ENCODE data around the gene SENP1. TPM values are rescaled to one million over a fixed set of nuclear protein-coding genes. Genes with fewer than 3 reads are reported as not detected.

Gene SENP1
- total RNA-seq, 4 donors from 2014 or later: 11.0 to 37.1 (median 16.9) TPM

GRCh38 chr12:48019639-48020265 is 86.1 kb downstream of the SENP1 start:
- no peaks in the 10 kb centered on the region for H3K9me3 ChIP-seq
- H3K27ac ChIP-seq: no peak overlapping the region
- H3K4me1 ChIP-seq: peaks cover 0 to 4% (median 0%) of the 10 kb centered on the region in 4 donors
- H3K4me3 ChIP-seq: no peak overlapping the region
- no peaks in the 10 kb centered on the region for H3K36me3 ChIP-seq
- no peak for DNase-seq
- H3K27me3 ChIP-seq: no peaks in the 10 kb centered on the region
- TF ChIP-seq POLR2A (IDR thresholded peaks at IDR 0.05): no peak
- TF ChIP-seq CTCF (IDR thresholded peaks at IDR 0.05): no peak

- H3K4me3 ChIP-seq: no peak overlapping the region
- no peaks in the 10 kb centered on the region for H3K27me3 ChIP-seq
- no peaks in the 10 kb centered on the region for H3K36me3 ChIP-seq
- H3K4me1 ChIP-seq: peaks cover 0 to 4% (median 0%) of the 10 kb centered on the region in 4 donors
- no peak for DNase-seq
- no peak overlapping the region for H3K27ac ChIP-seq
- H3K9me3 ChIP-seq: no peaks in the 10 kb centered on the region
- no peak for TF ChIP-seq CTCF (IDR thresholded peaks at IDR 0.05)
- TF ChIP-seq POLR2A (IDR thresholded peaks at IDR 0.05): no peak
These were observed 87.3 kb downstream of the SENP1 start for GRCh38 chr12:48018618-48018995.

GRCh38 chr12:48017921-48018617 is 87.8 kb downstream of the SENP1 start:
- Histone ChIP-seq H3K27me3 (no peaks in the 10 kb centered on the region), H3K4me3 (no peak overlapping the region), H3K4me1 (peaks cover 0 to 4% (median 0%) of the 10 kb centered on the region in 4 donors), H3K36me3 (no peaks in the 10 kb centered on the region), H3K27ac (no peak overlapping the region), H3K9me3 (no peaks in the 10 kb centered on the region)
- TF ChIP-seq POLR2A (IDR thresholded peaks at IDR 0.05): no peak
- TF ChIP-seq CTCF (IDR thresholded peaks at IDR 0.05): peak in 1 of 6 experiments; percentile 2
- peak in 1 of 3 donors; percentile 21 for DNase-seq

GRCh38 chr12:48017496-48017895 is 88.4 kb downstream of the SENP1 start:
- TF ChIP-seq CTCF (IDR thresholded peaks at IDR 0.05): no peak
- DNase-seq: peak in 1 of 3 donors; percentile 30
- Histone ChIP-seq H3K36me3 (no peaks in the 10 kb centered on the region), H3K27me3 (no peaks in the 10 kb centered on the region), H3K4me3 (no peak overlapping the region), H3K9me3 (no peaks in the 10 kb centered on the region), H3K4me1 (peaks cover 0 to 4% (median 0%) of the 10 kb centered on the region in 4 donors), H3K27ac (no peak overlapping the region)

- H3K9me3 ChIP-seq: no peaks in the 10 kb centered on the region
- no peaks in the 10 kb centered on the region for H3K36me3 ChIP-seq
- no peak for TF ChIP-seq CTCF (IDR thresholded peaks at IDR 0.05)
- no peak for TF ChIP-seq POLR2A (IDR thresholded peaks at IDR 0.05)
- peak in 1 of 3 donors; percentile 14 for DNase-seq
- peaks cover 0 to under 1% (median 0%) of the 10 kb centered on the region in 4 donors for H3K4me1 ChIP-seq
- H3K4me3 ChIP-seq: no peak overlapping the region
- H3K27me3 ChIP-seq: no peaks in the 10 kb centered on the region
- no peak overlapping the region for H3K27ac ChIP-seq
These were observed 89.4 kb downstream of the SENP1 start for GRCh38 chr12:48016373-48017020.

Measured in Peyer's patch (tissue), 4 donors.